H9 (cell line): Measurements from ENCODE around the gene TTC21B. TPM values are rescaled to one million over a fixed set of nuclear protein-coding genes. Genes with fewer than 3 reads are reported as not detected.

Experiments
- DNase-seq: peaks from one replicate; pipeline ENCODE4 v3.0.0-alpha.2; 2017
- H2AFZ ChIP-seq: one replicate; pipeline ENCODE4 v1.6.1; 2013; ENCODE audit warnings: mild to moderate bottlenecking, low read length, control low read depth, moderate library complexity
- H2AK5ac ChIP-seq: 2 replicates; pipeline ENCODE4 v1.6.1; 2013; ENCODE audit warnings: low read length, control low read depth, mixed read lengths; ENCODE audit not compliant: insufficient read length
- H2BK120ac ChIP-seq: one replicate; pipeline ENCODE4 v1.6.1; 2013; ENCODE audit warnings: low read depth, mild to moderate bottlenecking, low read length, control low read depth, inconsistent platforms; ENCODE audit not compliant: poor library complexity, severe bottlenecking
- H2BK12ac ChIP-seq: 2 replicates; pipeline ENCODE4 v1.6.1; 2013; ENCODE audit warnings: low read length, control low read depth, mixed read lengths, low read depth; ENCODE audit not compliant: insufficient read length
- H2BK15ac ChIP-seq: 2 replicates; pipeline ENCODE4 v1.6.1; 2013; ENCODE audit warnings: low read depth, low read length, control low read depth
- H2BK20ac ChIP-seq: one replicate; pipeline ENCODE4 v1.6.1; 2013; ENCODE audit warnings: low read depth, mild to moderate bottlenecking, low read length, control low read depth, inconsistent platforms; ENCODE audit not compliant: poor library complexity, severe bottlenecking
- H2BK5ac ChIP-seq: 2 replicates; pipeline ENCODE4 v1.6.1; 2013; ENCODE audit warnings: low read length, control low read depth, mixed read lengths; ENCODE audit not compliant: insufficient read length
- H3K14ac ChIP-seq: 2 replicates; pipeline ENCODE4 v1.6.1; 2013; ENCODE audit warnings: low read length, control low read depth; ENCODE audit not compliant: insufficient read depth
- H3K18ac ChIP-seq: 2 replicates; pipeline ENCODE4 v1.6.1; 2013; ENCODE audit warnings: low read depth, mild to moderate bottlenecking, mixed read lengths, low read length, control low read depth; ENCODE audit not compliant: insufficient read length
- H3K23ac ChIP-seq: 2 replicates; pipeline ENCODE4 v1.6.1; 2013; ENCODE audit warnings: low read length, control low read depth, mixed read lengths, low read depth; ENCODE audit not compliant: insufficient read length
- H3K23me2 ChIP-seq: 2 replicates; pipeline ENCODE4 v1.6.1; 2013; ENCODE audit warnings: low read depth, mild to moderate bottlenecking, mixed read lengths, low read length, control low read depth; ENCODE audit not compliant: insufficient read length, poor library complexity, severe bottlenecking
- H3K27ac ChIP-seq: 2 replicates; pipeline ENCODE4 v1.5.1; 2013; ENCODE audit warnings: low read length, control low read depth, mixed read lengths, low read depth; ENCODE audit not compliant: insufficient read length
- H3K27me3 ChIP-seq: 2 replicates; pipeline ENCODE4 v1.6.1; 2013; ENCODE audit warnings: low read length, control low read depth, inconsistent platforms; ENCODE audit not compliant: insufficient read depth
- H3K4ac ChIP-seq: 2 replicates; pipeline ENCODE4 v1.6.1; 2013; ENCODE audit warnings: low read depth, mild to moderate bottlenecking, control low read depth, inconsistent platforms, low read length, moderate library complexity
- H3K4me1 ChIP-seq: 2 replicates; pipeline ENCODE4 v1.6.1; 2013; ENCODE audit warnings: low read length, control low read depth, inconsistent platforms; ENCODE audit not compliant: insufficient read depth
- H3K4me2 ChIP-seq: 2 replicates; pipeline ENCODE4 v1.6.1; 2013; ENCODE audit warnings: low read length, control low read depth, mixed read lengths; ENCODE audit not compliant: insufficient read length, insufficient read depth
- H3K56ac ChIP-seq: 2 replicates; pipeline ENCODE4 v1.6.1; 2013; ENCODE audit warnings: low read depth, mild to moderate bottlenecking, mixed read lengths, low read length, control low read depth; ENCODE audit not compliant: insufficient read length
- H3K79me1 ChIP-seq: 2 replicates; pipeline ENCODE4 v1.6.1; 2013; ENCODE audit warnings: low read depth, mild to moderate bottlenecking, moderate library complexity, low read length, control low read depth, inconsistent platforms; ENCODE audit not compliant: insufficient read depth, poor library complexity, severe bottlenecking
- H3K79me2 ChIP-seq: 2 replicates; pipeline ENCODE4 v1.6.1; 2013; ENCODE audit warnings: low read length, control low read depth, inconsistent platforms; ENCODE audit not compliant: insufficient read depth
- H3K9ac ChIP-seq: 2 replicates; pipeline ENCODE4 v1.6.1; 2013; ENCODE audit warnings: low read length, control low read depth, mixed read lengths; ENCODE audit not compliant: insufficient read length; ENCODE audit errors: extremely low read depth
- H3K9me3 ChIP-seq: one replicate; pipeline ENCODE4 v1.6.1; 2013; ENCODE audit warnings: low read depth, low read length, inconsistent platforms; ENCODE audit not compliant: control insufficient read depth
- H3T11ph ChIP-seq: one replicate; pipeline ENCODE4 v1.6.1; 2013; ENCODE audit warnings: mild to moderate bottlenecking, low read length, control low read depth, inconsistent platforms
- H4K20me1 ChIP-seq: one replicate; pipeline ENCODE4 v1.6.1; 2013; ENCODE audit not compliant: control insufficient read depth, insufficient read length, insufficient read depth
- H4K5ac ChIP-seq: 2 replicates; pipeline ENCODE4 v1.6.1; 2013; ENCODE audit warnings: low read depth, mild to moderate bottlenecking, mixed read lengths, low read length, control low read depth; ENCODE audit not compliant: insufficient read length
- H4K8ac ChIP-seq: replicated peaks from 2 replicates; pipeline ENCODE4 v1.6.1; 2013; ENCODE audit warnings: low read length, control low read depth, mixed read lengths, low read depth; ENCODE audit not compliant: insufficient read length
- H4K91ac ChIP-seq: 2 replicates; pipeline ENCODE4 v1.6.1; 2013; ENCODE audit warnings: low read depth, mild to moderate bottlenecking, moderate library complexity, mixed read lengths, low read length, control low read depth; ENCODE audit not compliant: insufficient read length
- H3K27ac Mint-ChIP-seq, 3 experiments: 2 replicates in 2 of 3; 3 replicates in 1 of 3; pipeline ENCODE4 v1.8.0; 2020 to 2021; ENCODE audit warnings: mixed read lengths in 3 of 3, mild to moderate bottlenecking in 1 of 3, moderate library complexity in 1 of 3
- H3K27me3 Mint-ChIP-seq: 2 replicates; pipeline ENCODE4 v1.8.0; 2021; ENCODE audit warnings: low read depth, mild to moderate bottlenecking, moderate library complexity, mixed read lengths
- H3K36me3 Mint-ChIP-seq, 3 experiments: 2 replicates in 2 of 3; 3 replicates in 1 of 3; pipeline ENCODE4 v1.8.0; 2020 to 2021; ENCODE audit warnings: low read depth in 3 of 3, mixed read lengths in 3 of 3; ENCODE audit not compliant: insufficient read depth in 1 of 3
- H3K4me1 Mint-ChIP-seq, 2 experiments: 2 replicates each; pipeline ENCODE4 v1.8.0; 2020; ENCODE audit warnings: mixed read lengths in 2 of 2
- H3K4me3 Mint-ChIP-seq, 2 experiments: 2 replicates in 1 of 2; 3 replicates in 1 of 2; pipeline ENCODE4 v1.8.0; 2020 to 2021; ENCODE audit warnings: mild to moderate bottlenecking in 2 of 2, mixed read lengths in 2 of 2, moderate library complexity in 1 of 2
- H3K9me3 Mint-ChIP-seq, 2 experiments: 2 replicates in 1 of 2; 3 replicates in 1 of 2; pipeline ENCODE4 v1.8.0; 2020; ENCODE audit warnings: mild to moderate bottlenecking in 2 of 2, mixed read lengths in 2 of 2, moderate library complexity in 1 of 2
- CTCF ChIP-seq: fragments of 200-600 bp; sonication (generic); conservative IDR thresholded peaks from 3 replicates; pipeline ENCODE4 v1.8.0; 2021; ENCODE audit warnings: antibody characterized with exemption, mild to moderate bottlenecking
- WGBS: extraction: QIAGEN DNeasy Blood & Tissue Kit; methylation state at CpG from one replicate; pipeline ENCODE4 v1.1.7; 2013; ENCODE audit warnings: missing lambda C conversion rate, low lambda C conversion rate, mixed read lengths; ENCODE audit not compliant: insufficient read length; ENCODE audit errors: extremely low coverage; 5-methylcytosine and 5-hydroxymethylcytosine counted together
- total RNA-seq: library from RNA; stranded (reverse); gene quantifications from 2 replicates; pipeline ENCODE4 v1.2.1, GENCODE V29; 2021

TTC21B gene
- total RNA-seq, 1 experiment from 2014 or later: 16.6 TPM

- Histone ChIP-seq H3K4ac (no peak overlapping the region), H4K20me1 (no peaks in the 10 kb centered on the region), H4K5ac (no peak overlapping the region), H3K23ac (no peak overlapping the region), H3K18ac (no peak overlapping the region), H3K79me2 (no peaks in the 10 kb centered on the region), H3K4me1 (no peaks in the 10 kb centered on the region), H3K23me2 (no peaks in the 10 kb centered on the region), H3T11ph (no peak overlapping the region), H3K79me1 (no peaks in the 10 kb centered on the region), H3K14ac (no peak overlapping the region), H3K9me3 (no peaks in the 10 kb centered on the region), H2BK12ac (no peak overlapping the region), H2BK120ac (no peak overlapping the region), H3K56ac (no peak overlapping the region), H3K27me3 (no peaks in the 10 kb centered on the region), H2BK15ac (no peak overlapping the region), H3K9ac (no peak overlapping the region), H2AK5ac (no peak overlapping the region), H4K8ac (no peak overlapping the region), H3K27ac (no peak overlapping the region), H2AFZ (no peak overlapping the region), H2BK20ac (no peak overlapping the region), H3K4me2 (no peak overlapping the region), H2BK5ac (no peak overlapping the region), H4K91ac (no peak overlapping the region)
- H3K27me3 Mint-ChIP-seq: no peaks in the 10 kb centered on the region
- no peaks in the 10 kb centered on the region for H3K4me1 Mint-ChIP-seq
- no peak for TF ChIP-seq CTCF
- H3K27ac Mint-ChIP-seq: no peak overlapping the region
- no peak for DNase-seq
- WGBS: no CpG with 5 or more reads among the region's 1 CpG
- no peak overlapping the region for H3K4me3 Mint-ChIP-seq
- H3K36me3 Mint-ChIP-seq: peaks cover 3 to 36% (median 25%) of the 10 kb centered on the region in 3 experiments; a peak in 6 of 7 replicates
- H3K9me3 Mint-ChIP-seq: no peaks in the 10 kb centered on the region
Observed at GRCh38 chr2:165909466-165909865, 44.1 kb downstream of the TTC21B start.
